GM23248 (cell line): ENCODE results near the gene HSPB2. TPM values are rescaled to one million over a fixed set of nuclear protein-coding genes. Genes with fewer than 3 reads are reported as not detected.

ENCODE experiments used
- DNase-seq: peaks from one replicate; pipeline ENCODE4 v3.0.0-alpha.2; 2015
- H2AFZ ChIP-seq: fragments of 200-600 bp; sonication (generic); 2 replicates; pipeline ENCODE4 v1.6.1; 2016; ENCODE audit warnings: antibody characterized with exemption
- H3F3A ChIP-seq: fragments of 200-600 bp; sonication (generic); 2 replicates; pipeline ENCODE4 v1.6.1; 2016; ENCODE audit warnings: mild to moderate bottlenecking, antibody characterized with exemption, mixed run types; ENCODE audit not compliant: insufficient read depth
- H3K27ac ChIP-seq: fragments of 200-600 bp; sonication (generic); 2 replicates; pipeline ENCODE4 v1.5.1; 2016; ENCODE audit warnings: mild to moderate bottlenecking
- H3K27me3 ChIP-seq: fragments of 200-600 bp; sonication (generic); replicated peaks from 2 replicates; pipeline ENCODE4 v1.6.1; 2016; ENCODE audit warnings: mild to moderate bottlenecking; ENCODE audit not compliant: insufficient read depth
- H3K36me3 ChIP-seq: fragments of 200-600 bp; sonication (generic); 2 replicates; pipeline ENCODE4 v1.6.1; 2016; ENCODE audit warnings: low read depth, mild to moderate bottlenecking
- H3K4me1 ChIP-seq: fragments of 200-600 bp; sonication (generic); 2 replicates; pipeline ENCODE4 v1.6.1; 2016; ENCODE audit warnings: mild to moderate bottlenecking; ENCODE audit not compliant: insufficient read depth
- H3K4me2 ChIP-seq: fragments of 200-600 bp; sonication (generic); one replicate; pipeline ENCODE4 v1.6.1; 2016; ENCODE audit warnings: mild to moderate bottlenecking; ENCODE audit not compliant: unreplicated experiment
- H3K4me3 ChIP-seq: fragments of 200-600 bp; sonication (generic); 2 replicates; pipeline ENCODE4 v1.5.1; 2016; ENCODE audit warnings: mild to moderate bottlenecking
- H3K79me2 ChIP-seq: fragments of 200-600 bp; sonication (generic); 2 replicates; pipeline ENCODE4 v1.6.1; 2016; ENCODE audit warnings: mild to moderate bottlenecking; ENCODE audit not compliant: insufficient read depth
- H3K9ac ChIP-seq: fragments of 200-600 bp; sonication (generic); 2 replicates; pipeline ENCODE4 v1.6.1; 2016; ENCODE audit warnings: mild to moderate bottlenecking
- H3K9me2 ChIP-seq: fragments of 200-600 bp; sonication (generic); 2 replicates; pipeline ENCODE4 v1.6.1; 2016; ENCODE audit warnings: mixed run types, mild to moderate bottlenecking, moderate library complexity; ENCODE audit not compliant: insufficient read depth
- H3K9me3 ChIP-seq: fragments of 200-600 bp; sonication (generic); one replicate; pipeline ENCODE4 v1.6.1; 2017; ENCODE audit warnings: low read depth
- H4K20me1 ChIP-seq: fragments of 200-600 bp; sonication (generic); 2 replicates; pipeline ENCODE4 v1.6.0; 2016; ENCODE audit not compliant: insufficient read depth
- EZH2 ChIP-seq: fragments of 200-600 bp; sonication (generic); IDR thresholded peaks from 2 replicates; pipeline ENCODE4 v1.6.1; 2018; ENCODE audit warnings: antibody characterized with exemption, mild to moderate bottlenecking; ENCODE audit not compliant: insufficient read depth, poor library complexity, severe bottlenecking
- EZH2phosphoT487 ChIP-seq: fragments of 200-600 bp; sonication (generic); IDR thresholded peaks from 2 replicates; pipeline ENCODE4 v1.6.1; 2018; ENCODE audit warnings: antibody characterized with exemption, moderate library complexity, mild to moderate bottlenecking, low read depth; ENCODE audit not compliant: insufficient read depth
- WGBS, 2 experiments: methylation state at CpG; one replicate each; pipeline ENCODE4 v1.1.6; 2015 to 2017; ENCODE audit warnings: low lambda C conversion rate in 2 of 2, low coverage in 1 of 2; ENCODE audit errors: missing lambda C conversion rate in 2 of 2; 5-methylcytosine and 5-hydroxymethylcytosine counted together
- in situ Hi-C: fragments of 300-500 bp; cut with MboI; formaldehyde crosslinking; loops from 2 replicates; pipeline ENCODE4 v1.15.0; 2020
- polyA plus RNA-seq: library from polyadenylated mRNA; unstranded; fragments of >200 nt; fragmentation: Nextera tagmentation; extraction: Ambion mirVana; gene quantifications from 2 replicates; pipeline ENCODE4 v1.2.1, GENCODE V29; 2016
- total RNA-seq: library from RNA; depleted of rRNA; stranded (reverse); fragments of >200 nt; shearing (Covaris generic); gene quantifications from 2 replicates; pipeline ENCODE4 v1.2.3, GENCODE V29; 2014

HSPB2 gene
- total and polyA plus RNA-seq, 2 experiments from 2014 or later = 1.2 to 8.4 TPM

DNA sequence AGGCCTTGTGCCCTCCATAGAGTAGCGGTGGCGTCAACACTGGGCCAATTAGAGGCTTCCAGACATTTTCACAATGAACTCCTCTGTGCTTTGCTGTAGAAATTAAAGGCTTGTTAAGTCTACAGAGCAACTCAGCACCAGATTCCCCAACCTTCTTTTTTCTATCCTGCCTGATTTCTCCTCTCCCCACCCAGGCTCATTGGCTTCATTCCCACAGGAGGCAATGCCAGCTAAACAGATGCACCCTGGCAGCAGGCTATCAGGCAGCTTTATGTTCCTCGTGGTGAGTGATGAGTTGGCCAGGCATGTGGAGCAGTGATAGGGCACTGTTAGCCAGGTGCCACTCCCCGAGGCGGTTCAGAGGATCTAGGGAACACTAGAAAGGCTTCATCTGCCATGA, 29.4 kb downstream of the HSPB2 start:
- Histone ChIP-seq H3F3A (peaks cover 78% of the 10 kb centered on the region), H3K27ac (peak overlapping the region; percentile 99), H3K4me2 (no peak overlapping the region), H3K27me3 (no peaks in the 10 kb centered on the region), H3K4me1 (peaks cover 71% of the 10 kb centered on the region), H2AFZ (no peak overlapping the region), H4K20me1 (no peaks in the 10 kb centered on the region), H3K36me3 (no peaks in the 10 kb centered on the region), H3K9me2 (no peaks in the 10 kb centered on the region), H3K79me2 (no peaks in the 10 kb centered on the region), H3K4me3 (no peak overlapping the region), H3K9ac (no peak overlapping the region), H3K9me3 (no peaks in the 10 kb centered on the region)
- whole genome bisulfite sequencing, 2 experiments = 56 to 69% methylated on average over 5 of the region's 5 CpGs
- peak; percentile 34 for DNase-seq
- in situ Hi-C loops = no loop called here
- TF ChIP-seq EZH2phosphoT487 = no peak
- TF ChIP-seq EZH2 = no peak

DNA sequence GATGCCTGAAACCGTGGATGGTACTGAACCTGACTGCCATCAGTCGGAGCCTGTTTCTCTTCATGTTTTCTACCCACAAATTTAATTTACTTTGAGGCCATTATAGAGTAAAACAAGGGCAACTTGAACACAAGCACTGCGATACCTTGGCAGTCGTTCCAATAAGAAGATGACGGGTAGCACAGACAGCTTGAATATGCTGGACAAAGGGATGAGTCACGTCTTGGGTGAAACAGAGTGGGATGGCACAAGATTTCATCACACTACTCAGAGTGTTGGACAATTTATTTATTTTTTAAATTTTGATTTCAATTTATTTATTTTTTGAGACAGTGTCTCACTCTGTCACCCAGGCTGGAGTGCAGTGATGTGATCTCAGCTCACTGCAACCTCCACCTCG, 30.3 kb downstream of the HSPB2 start:
- Histone ChIP-seq H3K27me3 (no peaks in the 10 kb centered on the region), H3K4me1 (peaks cover 68% of the 10 kb centered on the region), H3K4me2 (peak overlapping the region; percentile 37), H3K36me3 (no peaks in the 10 kb centered on the region), H3K79me2 (no peaks in the 10 kb centered on the region), H3K9me2 (no peaks in the 10 kb centered on the region), H3F3A (peaks cover 73% of the 10 kb centered on the region), H3K27ac (peak overlapping the region; percentile 99), H4K20me1 (no peaks in the 10 kb centered on the region), H2AFZ (no peak overlapping the region), H3K4me3 (no peak overlapping the region), H3K9me3 (no peaks in the 10 kb centered on the region), H3K9ac (peak overlapping the region; percentile 85)
- in situ Hi-C loops = no loop called here
- 41 to 47% methylated on average over 7 of the region's 7 CpGs for WGBS, 2 experiments
- DNase-seq = peak; percentile 97
- TF ChIP-seq EZH2phosphoT487 = no peak
- no peak for TF ChIP-seq EZH2

DNA sequence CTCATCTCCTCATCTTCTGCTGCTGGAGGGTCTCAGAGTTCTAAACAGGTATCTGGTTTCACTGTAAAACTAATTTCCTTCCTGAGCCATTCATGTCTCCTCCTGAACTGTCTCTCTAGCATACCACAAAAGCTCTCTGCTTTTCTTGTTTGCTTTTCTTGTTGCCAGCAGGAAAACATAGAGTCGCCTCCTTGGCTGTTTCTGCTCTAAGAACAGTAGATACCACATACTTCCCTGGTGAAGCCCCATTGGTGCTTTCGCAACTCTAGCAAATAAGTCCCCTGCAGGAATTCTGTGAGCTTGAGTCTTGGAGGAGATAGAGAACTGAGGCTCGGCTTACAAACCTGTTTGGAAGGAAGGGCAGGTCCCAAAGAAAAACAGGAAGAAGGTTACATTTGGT, 31.6 kb downstream of the HSPB2 start:
- in situ Hi-C loops = no loop called here
- TF ChIP-seq EZH2 (no peak), EZH2phosphoT487 (no peak)
- H3K27ac ChIP-seq = peak overlapping the region; percentile 99
- H3K4me2 ChIP-seq = peak overlapping the region; percentile 75
- H2AFZ ChIP-seq = peak overlapping the region; percentile 25
- H3K4me3 ChIP-seq = peak overlapping the region; percentile 56
- H3K9me2 ChIP-seq = no peaks in the 10 kb centered on the region
- no peaks in the 10 kb centered on the region for H3K79me2 ChIP-seq
- H3F3A ChIP-seq = peaks cover 60% of the 10 kb centered on the region
- 3 to 10% methylated on average over 3 of the region's 3 CpGs for WGBS, 2 experiments
- no peaks in the 10 kb centered on the region for H4K20me1 ChIP-seq
- H3K36me3 ChIP-seq = no peaks in the 10 kb centered on the region
- H3K9me3 ChIP-seq = no peaks in the 10 kb centered on the region
- no peaks in the 10 kb centered on the region for H3K27me3 ChIP-seq
- peak; percentile 94 for DNase-seq
- peak overlapping the region; percentile 85 for H3K9ac ChIP-seq
- peaks cover 54% of the 10 kb centered on the region for H3K4me1 ChIP-seq

DNA sequence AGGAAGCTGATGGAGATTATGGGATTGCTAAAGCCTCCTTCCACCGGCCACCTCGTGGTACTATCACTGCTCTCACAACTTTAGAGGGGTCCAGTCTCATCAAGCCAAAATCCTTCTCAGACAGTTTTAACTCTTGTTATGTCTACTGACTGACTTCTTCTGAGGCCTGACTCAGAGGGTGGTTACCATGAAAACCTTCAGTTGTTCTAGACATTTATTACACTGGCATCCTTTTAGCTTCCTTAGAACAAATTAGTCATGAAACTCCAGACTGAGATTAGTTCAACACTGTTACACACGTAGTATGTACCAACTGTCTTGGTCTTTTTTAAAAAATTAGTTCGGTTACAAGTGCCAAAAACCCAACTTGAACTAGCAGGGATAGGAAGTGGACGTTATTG, 32.1 kb downstream of the HSPB2 start:
- peaks cover 49% of the 10 kb centered on the region for H3K4me1 ChIP-seq
- no peaks in the 10 kb centered on the region for H3K36me3 ChIP-seq
- no peaks in the 10 kb centered on the region for H3K9me3 ChIP-seq
- peak overlapping the region; percentile 99 for H3K27ac ChIP-seq
- H3K27me3 ChIP-seq = no peaks in the 10 kb centered on the region
- H3K9ac ChIP-seq = peak overlapping the region; percentile 85
- peak overlapping the region; percentile 75 for H3K4me2 ChIP-seq
- H3K4me3 ChIP-seq = peak overlapping the region; percentile 56
- H3K79me2 ChIP-seq = no peaks in the 10 kb centered on the region
- H4K20me1 ChIP-seq = no peaks in the 10 kb centered on the region
- TF ChIP-seq EZH2 (no peak), EZH2phosphoT487 (no peak)
- H3K9me2 ChIP-seq = no peaks in the 10 kb centered on the region
- peak overlapping the region; percentile 52 for H2AFZ ChIP-seq
- WGBS, 2 experiments = 1 to 5% methylated on average over 5 of the region's 5 CpGs
- DNase-seq = peak; percentile 98
- peaks cover 55% of the 10 kb centered on the region for H3F3A ChIP-seq
- in situ Hi-C loops = no loop called here

DNA sequence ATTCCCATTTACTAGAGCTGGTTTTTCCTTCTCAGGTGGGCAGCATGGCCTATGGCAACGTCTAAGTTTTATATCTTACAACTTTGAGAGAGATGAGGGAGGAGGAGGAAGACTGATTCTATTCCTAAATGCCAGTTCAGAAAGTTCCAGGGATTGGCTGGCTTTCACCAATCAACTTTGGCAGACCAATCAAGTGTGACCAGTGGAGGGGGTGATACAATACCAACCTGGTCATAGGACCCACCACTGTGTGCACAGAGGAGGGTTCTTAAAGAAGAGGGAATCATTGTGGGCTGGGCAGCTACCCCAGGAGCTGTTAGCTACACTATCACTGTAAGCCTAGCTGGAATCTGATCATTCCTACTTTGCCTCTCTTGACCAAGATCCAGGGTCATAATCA, 32.7 kb downstream of the HSPB2 start:
- Histone ChIP-seq H3K4me2 (peak overlapping the region; percentile 75), H3K79me2 (no peaks in the 10 kb centered on the region), H3K27me3 (no peaks in the 10 kb centered on the region), H3K4me3 (peak overlapping the region; percentile 50), H3K4me1 (peaks cover 44% of the 10 kb centered on the region), H3K9me3 (no peaks in the 10 kb centered on the region), H3K9ac (peak overlapping the region; percentile 85), H2AFZ (peak overlapping the region; percentile 52), H3F3A (peaks cover 49% of the 10 kb centered on the region), H3K27ac (peak overlapping the region; percentile 99), H3K36me3 (no peaks in the 10 kb centered on the region), H3K9me2 (no peaks in the 10 kb centered on the region), H4K20me1 (no peaks in the 10 kb centered on the region)
- no peak for DNase-seq
- 0% methylated on average over 1 of the region's 1 CpG for WGBS, 2 experiments
- in situ Hi-C loops = no loop called here
- TF ChIP-seq EZH2 (no peak), EZH2phosphoT487 (no peak)
